Parathyroid adenoma (tissue), 2 donors: ENCODE results near the gene EAF2.

Experiments used
- H2AFZ ChIP-seq: fragments of 300-600 bp; sonication (generic); one replicate; pipeline ENCODE4 v1.7.0; 2017; ENCODE audit warnings: antibody characterized with exemption, mild to moderate bottlenecking
- H3K27ac ChIP-seq: fragments of 300-600 bp; sonication (generic); one replicate; pipeline ENCODE4 v1.7.0; 2017
- H3K27me3 ChIP-seq: fragments of 300-600 bp; sonication (generic); one replicate; pipeline ENCODE4 v1.7.0; 2017; ENCODE audit warnings: low read length; ENCODE audit not compliant: control insufficient read depth, insufficient read depth
- H3K36me3 ChIP-seq: fragments of 300-600 bp; sonication (generic); one replicate; pipeline ENCODE4 v1.7.0; 2017; ENCODE audit warnings: low read length; ENCODE audit not compliant: control insufficient read depth, insufficient read depth
- H3K4me1 ChIP-seq: fragments of 300-600 bp; sonication (generic); one replicate; pipeline ENCODE4 v1.7.0; 2017; ENCODE audit warnings: control low read depth
- H3K4me2 ChIP-seq: fragments of 300-600 bp; sonication (generic); one replicate; pipeline ENCODE4 v1.7.0; 2017; ENCODE audit warnings: low read length
- H3K4me3 ChIP-seq: fragments of 300-600 bp; sonication (generic); one replicate; pipeline ENCODE4 v1.7.0; 2017; ENCODE audit warnings: low read depth, low read length
- H3K79me2 ChIP-seq: fragments of 300-600 bp; sonication (generic); one replicate; pipeline ENCODE4 v1.7.0; 2017; ENCODE audit warnings: control low read depth
- H3K9ac ChIP-seq: fragments of 300-600 bp; sonication (generic); one replicate; pipeline ENCODE4 v1.7.0; 2017; ENCODE audit warnings: mild to moderate bottlenecking
- H3K9me3 ChIP-seq: fragments of 300-600 bp; sonication (generic); one replicate; pipeline ENCODE4 v1.7.0; 2017; ENCODE audit warnings: low read length; ENCODE audit not compliant: control insufficient read depth
- TF ChIP-seq, protein P1 (sequence below): fragments of 300-600 bp; sonication (generic); IDR thresholded peaks from one replicate; pipeline ENCODE4 v1.7.0; 2017; ENCODE audit warnings: antibody characterized with exemption, mild to moderate bottlenecking
- donor health status: primary hyperparathyroidism.

EAF2 gene

DNA sequence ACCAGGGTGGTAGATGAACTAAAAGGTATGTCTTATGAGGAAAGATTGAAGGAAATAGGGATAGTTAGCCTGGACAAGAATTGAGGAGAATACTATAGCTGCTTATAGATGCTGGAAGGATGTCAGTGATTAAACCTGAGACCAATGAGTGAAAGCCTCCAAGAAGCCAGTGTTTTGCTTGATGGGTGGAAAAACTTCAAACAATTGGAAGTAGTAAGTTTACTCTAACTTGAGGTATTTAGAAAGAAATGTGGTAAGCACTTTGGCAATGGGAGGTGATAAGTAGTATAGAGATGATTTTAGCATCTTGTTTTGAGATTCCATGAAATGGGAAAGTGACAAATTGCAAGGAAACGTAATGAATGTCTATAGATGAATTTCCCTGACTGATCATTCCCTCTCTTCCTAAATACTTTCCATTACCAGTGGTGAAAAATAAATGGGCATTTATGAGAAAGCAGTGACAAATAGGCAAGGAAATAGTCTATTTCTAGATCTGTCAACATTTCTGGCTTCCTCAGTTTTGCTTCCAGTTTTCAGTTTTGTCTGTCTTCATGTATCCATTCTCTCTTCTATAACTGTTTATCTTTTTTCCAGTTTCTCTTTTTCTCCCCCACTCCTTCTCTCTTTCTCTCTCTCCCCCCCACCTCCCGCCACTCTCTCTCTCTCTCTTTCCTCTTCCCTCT, 78.4 kb downstream of the EAF2 start:
- peaks cover 3% of the 10 kb centered on the region for H3K4me1 ChIP-seq
- H3K9ac ChIP-seq = no peak overlapping the region
- H3K9me3 ChIP-seq = no peaks in the 10 kb centered on the region
- H3K36me3 ChIP-seq = no peaks in the 10 kb centered on the region
- TF ChIP-seq, protein P1, sequence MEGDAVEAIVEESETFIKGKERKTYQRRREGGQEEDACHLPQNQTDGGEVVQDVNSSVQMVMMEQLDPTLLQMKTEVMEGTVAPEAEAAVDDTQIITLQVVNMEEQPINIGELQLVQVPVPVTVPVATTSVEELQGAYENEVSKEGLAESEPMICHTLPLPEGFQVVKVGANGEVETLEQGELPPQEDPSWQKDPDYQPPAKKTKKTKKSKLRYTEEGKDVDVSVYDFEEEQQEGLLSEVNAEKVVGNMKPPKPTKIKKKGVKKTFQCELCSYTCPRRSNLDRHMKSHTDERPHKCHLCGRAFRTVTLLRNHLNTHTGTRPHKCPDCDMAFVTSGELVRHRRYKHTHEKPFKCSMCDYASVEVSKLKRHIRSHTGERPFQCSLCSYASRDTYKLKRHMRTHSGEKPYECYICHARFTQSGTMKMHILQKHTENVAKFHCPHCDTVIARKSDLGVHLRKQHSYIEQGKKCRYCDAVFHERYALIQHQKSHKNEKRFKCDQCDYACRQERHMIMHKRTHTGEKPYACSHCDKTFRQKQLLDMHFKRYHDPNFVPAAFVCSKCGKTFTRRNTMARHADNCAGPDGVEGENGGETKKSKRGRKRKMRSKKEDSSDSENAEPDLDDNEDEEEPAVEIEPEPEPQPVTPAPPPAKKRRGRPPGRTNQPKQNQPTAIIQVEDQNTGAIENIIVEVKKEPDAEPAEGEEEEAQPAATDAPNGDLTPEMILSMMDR = no peak
- no peak overlapping the region for H2AFZ ChIP-seq
- H3K27ac ChIP-seq = no peak overlapping the region
- H3K4me3 ChIP-seq = no peak overlapping the region
- no peaks in the 10 kb centered on the region for H3K79me2 ChIP-seq
- no peak overlapping the region for H3K4me2 ChIP-seq
- no peaks in the 10 kb centered on the region for H3K27me3 ChIP-seq

DNA sequence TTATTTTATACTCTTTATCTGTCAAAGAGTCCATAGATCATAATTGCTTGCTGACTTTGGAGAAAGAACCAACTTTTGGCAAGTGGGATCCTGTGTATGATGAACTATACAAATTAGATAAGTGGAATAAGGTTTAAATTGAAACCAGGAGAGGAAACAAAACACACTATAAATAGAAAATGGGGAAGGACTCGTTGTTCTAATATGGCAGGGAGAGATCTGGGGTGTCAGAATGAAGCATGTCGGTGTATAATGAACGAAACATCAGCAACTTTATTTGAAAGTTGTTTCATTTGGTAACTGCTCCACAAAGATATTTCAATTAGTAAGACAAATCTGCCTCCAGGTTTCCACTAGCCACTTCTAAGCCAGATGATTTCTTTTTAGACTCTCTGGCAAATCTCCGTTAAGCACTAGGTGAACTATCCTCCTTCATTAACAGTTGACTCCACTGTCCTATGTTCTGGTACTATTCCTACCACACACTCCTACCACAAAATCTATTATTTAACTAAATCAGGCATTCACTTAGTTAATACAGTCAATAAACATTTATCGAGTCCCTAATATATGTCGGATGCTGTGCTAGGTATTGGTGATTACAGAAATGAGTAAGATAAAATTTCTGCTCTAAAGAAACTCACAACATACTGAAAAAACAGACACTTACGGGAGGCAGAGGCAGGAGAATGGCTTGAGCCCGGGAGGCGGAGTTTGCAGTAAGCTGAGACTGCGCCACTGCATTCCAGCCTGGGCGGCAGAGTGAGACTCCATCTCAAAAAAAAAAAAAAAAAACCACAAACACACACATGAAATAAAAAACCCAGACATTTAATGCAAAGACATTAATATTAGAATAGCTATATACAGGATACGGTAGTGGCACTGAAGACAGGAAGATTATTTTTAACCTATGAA, 79.3 kb downstream of the EAF2 start:
- Histone ChIP-seq H3K27ac (no peak overlapping the region), H3K36me3 (no peaks in the 10 kb centered on the region), H3K9ac (no peak overlapping the region), H3K79me2 (no peaks in the 10 kb centered on the region), H3K9me3 (no peaks in the 10 kb centered on the region), H2AFZ (no peak overlapping the region), H3K4me1 (peaks cover 3% of the 10 kb centered on the region), H3K27me3 (no peaks in the 10 kb centered on the region), H3K4me3 (no peak overlapping the region), H3K4me2 (no peak overlapping the region)
- TF ChIP-seq, protein P1 = no peak

DNA sequence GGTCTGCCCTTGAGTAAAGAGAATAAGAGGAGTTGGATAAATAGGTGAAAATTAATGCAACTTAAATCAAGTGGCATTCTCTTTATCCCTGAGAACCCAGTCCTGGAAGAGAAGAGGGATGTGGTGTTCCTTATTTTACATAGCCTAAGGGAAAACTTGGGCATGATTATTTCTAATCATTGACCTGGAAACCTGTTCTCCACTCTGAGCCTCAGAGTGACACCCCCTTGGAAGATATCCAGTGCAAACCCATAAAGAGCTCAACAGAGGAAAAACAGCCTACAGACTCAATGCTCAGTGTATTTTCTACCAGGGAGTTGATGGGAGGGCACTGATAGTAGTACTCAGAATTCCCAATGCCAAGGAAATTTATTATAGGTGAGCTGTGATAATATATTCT, 81.2 kb downstream of the EAF2 start:
- Histone ChIP-seq H3K4me1 (peaks cover 3% of the 10 kb centered on the region), H3K9me3 (no peaks in the 10 kb centered on the region), H3K4me2 (no peak overlapping the region), H3K27me3 (no peaks in the 10 kb centered on the region), H3K27ac (no peak overlapping the region), H3K36me3 (no peaks in the 10 kb centered on the region), H3K9ac (no peak overlapping the region), H3K79me2 (no peaks in the 10 kb centered on the region), H2AFZ (no peak overlapping the region), H3K4me3 (no peak overlapping the region)
- TF ChIP-seq, protein P1 = no peak

DNA sequence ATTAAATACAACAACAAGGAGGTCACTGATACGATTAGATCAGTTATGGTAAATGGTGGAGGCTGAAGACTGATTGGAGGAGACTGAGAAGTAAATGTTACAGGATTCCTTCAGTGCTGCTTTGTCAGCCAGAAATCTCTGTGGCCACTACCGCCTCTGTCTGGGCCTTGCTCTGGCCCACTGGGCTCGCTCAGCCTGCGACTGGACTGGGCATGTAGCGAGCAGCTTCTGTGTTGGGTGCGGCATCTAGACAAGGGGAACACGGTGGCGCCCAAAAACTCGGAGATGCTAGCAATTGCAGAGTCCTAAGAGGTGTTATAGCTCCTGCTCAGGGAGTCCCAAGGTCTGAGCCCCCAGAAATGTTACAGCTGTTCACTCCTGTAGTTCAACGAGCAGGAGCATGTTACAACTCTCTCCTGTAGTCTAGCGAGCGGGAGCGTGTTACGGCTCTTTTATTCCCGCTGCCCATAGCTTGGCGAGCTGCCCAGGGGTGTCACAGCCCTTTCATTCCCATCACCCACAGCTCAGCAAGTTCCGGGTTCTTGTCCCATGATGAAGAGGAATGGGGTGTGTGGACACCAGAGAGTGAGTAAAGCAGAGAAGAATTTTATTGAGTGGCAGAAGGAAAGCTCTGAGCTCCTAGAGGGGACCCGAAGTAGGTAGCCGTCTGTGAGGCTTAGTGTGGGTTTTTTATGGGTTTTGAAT, 83.9 kb downstream of the EAF2 start:
- H3K4me1 ChIP-seq = no peaks in the 10 kb centered on the region
- H3K4me2 ChIP-seq = no peak overlapping the region
- TF ChIP-seq, protein P1 = no peak
- H2AFZ ChIP-seq = no peak overlapping the region
- H3K27me3 ChIP-seq = no peaks in the 10 kb centered on the region
- H3K9me3 ChIP-seq = no peaks in the 10 kb centered on the region
- no peak overlapping the region for H3K27ac ChIP-seq
- H3K4me3 ChIP-seq = no peak overlapping the region
- no peaks in the 10 kb centered on the region for H3K79me2 ChIP-seq
- no peak overlapping the region for H3K9ac ChIP-seq
- H3K36me3 ChIP-seq = no peaks in the 10 kb centered on the region
